Measurements from ENCODE around the gene SERPINB12. TPM values are rescaled to one million over a fixed set of nuclear protein-coding genes. Genes with fewer than 3 reads are reported as not detected.
A peak's percentile ranks its signal among the peaks of the same experiment; 100 is the strongest.

Gene SERPINB12
- total and polyA plus RNA-seq, 2 of the 4 experiments (the other 2 are of a cell fraction): not detected

GRCh38 chr18:63514888-63515678, 27.1 kb upstream of the SERPINB12 start (continued):
- no peak for TF ChIP-seq CEBPB (IDR thresholded peaks at IDR 0.05; ENCODE audit: low read depth, low read length)

GRCh38 chr18:63515801-63516200, 26.4 kb upstream of the SERPINB12 start:
- DNase-seq: no peak
- BruUV-seq (replicated peaks): no TSS peak
- CTCF ChIA-PET: interaction anchor here (1.3 to 5.4 kb wide), 3 partner anchors 10 to 330 kb away, joined by 3 to 47 read pairs (median 5); no protein-coding TSS in a partner anchor
- Histone ChIP-seq H3K36me3 (ENCODE audit: control insufficient read depth, insufficient read depth, low read length) (no peaks in the 10 kb centered on the region), H3K18ac (ENCODE audit: low read depth, low read length) (no peak overlapping the region), H2BK5ac (ENCODE audit: low read depth, low read length, poor library complexity, severe bottlenecking) (no peak overlapping the region), H2BK20ac (ENCODE audit: low read depth, low read length) (no peak overlapping the region), H2BK120ac (ENCODE audit: low read depth, low read length) (no peak overlapping the region), H3K27me3 (ENCODE audit: control insufficient read depth, insufficient read depth, low read length) (peaks cover 15% of the 10 kb centered on the region), H3K9me3 (ENCODE audit: control insufficient read depth, insufficient read depth, low read length) (no peaks in the 10 kb centered on the region), H2AFZ (replicated peaks; ENCODE audit: low read length, poor library complexity) (no peak overlapping the region), H3K9ac (ENCODE audit: low read depth, low read length) (no peak overlapping the region), H4K8ac (ENCODE audit: low read depth in 2 of 2, low read length in 2 of 2) (no peak overlapping the region), H4K20me1 (ENCODE audit: insufficient read depth, low read length) (no peaks in the 10 kb centered on the region), H3K23ac (ENCODE audit: low read depth, low read length) (no peak overlapping the region), H3K4me3 (ENCODE audit: insufficient read depth, low read depth, low read length) (no peak overlapping the region), H3K4me2 (ENCODE audit: low read depth, low read length) (no peak overlapping the region), H3K4me1 (ENCODE audit: control insufficient read depth, insufficient read depth, low read length) (no peaks in the 10 kb centered on the region), H3K9me1 (ENCODE audit: insufficient read depth, low read length) (no peaks in the 10 kb centered on the region), H3K4ac (ENCODE audit: low read depth, low read length) (no peak overlapping the region), H4K5ac (ENCODE audit: low read depth, low read length) (no peak overlapping the region), H2AK9ac (replicated peaks; ENCODE audit: low read depth, low read length, poor library complexity) (no peak overlapping the region), H2AK5ac (ENCODE audit: low read depth, low read length) (no peak overlapping the region), H3K56ac (ENCODE audit: extremely low read depth, insufficient read depth, low read length) (no peak overlapping the region), H2BK15ac (ENCODE audit: low read depth, low read length) (no peak overlapping the region), H4K91ac (ENCODE audit: insufficient read depth, low read depth, low read length) (no peak overlapping the region), H3K79me1 (ENCODE audit: low read depth in 1 of 2, low read length in 2 of 2) (no peaks in the 10 kb centered on the region), H3K27ac (ENCODE audit: insufficient read depth, low read length) (no peak overlapping the region), H3K14ac (replicated peaks; ENCODE audit: low read depth, low read length) (no peak overlapping the region)
- TF ChIP-seq MAFK (IDR thresholded peaks at IDR 0.05; ENCODE audit: low read depth, low read length) (peak; percentile 88), CHD1 (IDR thresholded peaks at IDR 0.05; ENCODE audit: low read depth, low read length) (no peak)
- in situ Hi-C loops (cut with MboI; ENCODE audit: low sequenced_read_pairs) (loop anchor here (5.0 kb wide), 1 partner anchor 332 kb away; no protein-coding TSS in a partner anchor), intact Hi-C loops (cut with micrococcal nuclease) (no loop called here), dilution Hi-C loops (cut with HindIII; ENCODE audit: low sequenced_read_pairs, unreplicated experiment) (no loop called here)
- ATAC-seq (ENCODE audit: low read depth): no peak
- POLR2A ChIA-PET (ENCODE audit: unreplicated experiment): no interaction called here
- no CpG with 5 or more reads among the region's 1 CpG for WGBS, 2 experiments (ENCODE audit: extremely low coverage in 2 of 2, insufficient read length in 1 of 2)

Measured in IMR-90 (cell line).